ENCODE data around the gene ANO4. TPM values are rescaled to one million over a fixed set of nuclear protein-coding genes. Genes with fewer than 3 reads are reported as not detected.
"Not testable (repeated sequence)": the region's sequence is repeated elsewhere in the genome, so short reads cannot be mapped to it uniquely, and the experiment has no call there.

The ANO4 gene
- total RNA-seq, 1 experiment from 2014 or later: 7.0 TPM

DNA sequence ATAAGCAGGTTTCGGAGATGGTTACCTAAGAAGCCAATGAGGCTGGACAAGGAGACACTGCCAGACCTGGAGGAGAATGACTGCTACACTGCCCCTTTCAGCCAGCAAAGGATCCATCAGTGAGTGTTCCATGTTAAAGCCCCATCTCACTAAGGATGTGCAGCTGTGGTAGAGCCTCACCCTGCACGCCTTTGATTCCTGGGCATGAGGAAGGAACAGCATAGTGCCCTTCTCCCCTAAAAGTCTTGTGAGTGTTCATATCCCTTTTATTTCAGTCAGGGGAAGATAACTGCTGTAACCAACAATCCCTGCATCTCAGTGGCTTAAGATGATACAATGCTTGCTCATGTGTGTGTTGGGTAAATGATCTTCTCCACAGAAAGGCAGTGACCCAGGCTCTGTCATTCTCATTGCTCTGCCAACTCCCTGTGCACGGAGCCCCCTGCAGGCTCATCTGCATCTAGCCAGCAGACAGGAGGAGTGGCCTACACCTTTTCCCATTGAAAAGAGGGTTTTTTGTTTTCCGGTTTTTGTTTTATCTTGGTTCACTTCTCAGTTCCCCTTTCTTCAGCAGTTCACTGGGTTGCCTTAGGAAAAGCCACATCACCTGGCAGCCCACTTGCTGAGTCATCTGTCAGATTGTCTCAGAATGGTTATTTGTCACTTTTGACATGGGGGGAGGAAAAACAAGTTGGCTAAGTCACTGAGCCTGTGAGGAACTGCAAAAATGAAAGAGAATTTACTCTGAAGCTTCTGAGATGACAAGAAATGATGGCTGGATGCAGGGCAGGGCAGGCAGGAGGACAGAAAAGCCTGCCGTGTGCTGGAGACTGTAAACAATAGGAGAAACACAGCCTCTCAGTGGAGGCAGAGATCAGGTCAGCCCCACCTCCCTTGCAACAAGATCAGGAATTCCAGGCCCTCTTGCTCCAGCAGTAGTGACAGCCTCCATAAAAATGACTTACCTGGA lies 193.3 kb downstream of the ANO4 start:
- Histone ChIP-seq H3K27me3 (no peaks in the 10 kb centered on the region), H3K4me3 (no peak overlapping the region), H3K9me3 (no peaks in the 10 kb centered on the region), H3K36me3 (no peaks in the 10 kb centered on the region)
- DNase-seq: peak; percentile 62

- DNase-seq, H3K9me3 ChIP-seq, H3K4me3 ChIP-seq: not testable (repeated sequence)
Measured at GRCh38 chr12:100989509-100989908, 194.9 kb downstream of the ANO4 start.

DNA sequence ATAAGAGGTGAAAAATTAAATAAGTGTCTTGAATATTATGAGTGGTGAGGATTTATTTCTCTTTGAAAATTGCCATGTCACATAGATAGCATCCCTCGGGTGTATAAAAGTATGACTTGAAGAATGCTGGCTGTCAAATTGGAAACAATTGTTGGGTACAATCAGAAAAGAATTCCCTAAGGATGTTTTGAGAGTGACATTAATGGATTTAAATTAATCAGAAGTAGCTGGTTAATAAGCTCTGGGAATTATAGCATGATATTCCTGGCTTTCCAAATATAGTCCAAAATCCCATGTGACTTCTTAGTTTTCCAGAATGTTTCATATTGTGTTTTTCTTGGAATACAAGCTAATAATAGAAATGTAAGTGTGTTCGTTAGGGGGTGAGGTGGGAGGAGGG lies 196.5 kb downstream of the ANO4 start:
- H3K4me3 ChIP-seq: no peak overlapping the region
- DNase-seq: no peak
- no peaks in the 10 kb centered on the region for H3K36me3 ChIP-seq
- H3K27me3 ChIP-seq: no peaks in the 10 kb centered on the region
- H3K9me3 ChIP-seq: no peaks in the 10 kb centered on the region

More at GRCh38 chr12:100989509-100989908, 194.9 kb downstream of the ANO4 start:
- H3K27me3 ChIP-seq, H3K36me3 ChIP-seq: not testable (repeated sequence)

GRCh38 chr12:100992194-100992593 lies 197.6 kb downstream of the ANO4 start:
- no peak for DNase-seq
- H3K4me3 ChIP-seq: no peak overlapping the region
- no peaks in the 10 kb centered on the region for H3K9me3 ChIP-seq
- H3K27me3 ChIP-seq: no peaks in the 10 kb centered on the region
- no peaks in the 10 kb centered on the region for H3K36me3 ChIP-seq

- no peak for DNase-seq
- H3K9me3 ChIP-seq: no peaks in the 10 kb centered on the region
- H3K27me3 ChIP-seq: no peaks in the 10 kb centered on the region
- H3K36me3 ChIP-seq: no peaks in the 10 kb centered on the region
- H3K4me3 ChIP-seq: no peak overlapping the region
Measured at GRCh38 chr12:100993916-100994450, 199.4 kb downstream of the ANO4 start.

GRCh38 chr12:100995201-100995600 lies 200.6 kb downstream of the ANO4 start:
- H3K36me3 ChIP-seq: no peaks in the 10 kb centered on the region
- H3K27me3 ChIP-seq: no peaks in the 10 kb centered on the region; the same call in 1 of the 2 replicates
- H3K4me3 ChIP-seq: no peak overlapping the region
- DNase-seq: peak; percentile 13
- H3K9me3 ChIP-seq: no peaks in the 10 kb centered on the region

GRCh38 chr12:100995771-100996170 lies 201.2 kb downstream of the ANO4 start:
- no peak for DNase-seq
- Histone ChIP-seq H3K9me3 (no peaks in the 10 kb centered on the region), H3K36me3 (no peaks in the 10 kb centered on the region), H3K4me3 (no peak overlapping the region), H3K27me3 (no peaks in the 10 kb centered on the region; the same call in 1 of the 2 replicates)

- no peaks in the 10 kb centered on the region for H3K36me3 ChIP-seq
- H3K4me3 ChIP-seq: no peak overlapping the region
- H3K27me3 ChIP-seq: no peaks in the 10 kb centered on the region; the same call in 1 of the 2 replicates
- H3K9me3 ChIP-seq: no peaks in the 10 kb centered on the region
- no peak for DNase-seq
Measured at GRCh38 chr12:101001669-101002068, 207.1 kb downstream of the ANO4 start.

GRCh38 chr12:101002696-101003419 lies 208.3 kb downstream of the ANO4 start:
- DNase-seq: no peak
- Histone ChIP-seq H3K9me3 (no peaks in the 10 kb centered on the region), H3K4me3 (no peak overlapping the region), H3K36me3 (no peaks in the 10 kb centered on the region), H3K27me3 (no peaks in the 10 kb centered on the region; the same call in 1 of the 2 replicates)

- no peak for DNase-seq
- H3K36me3 ChIP-seq: no peaks in the 10 kb centered on the region
- no peak overlapping the region for H3K4me3 ChIP-seq
- no peaks in the 10 kb centered on the region; the same call in 1 of the 2 replicates for H3K27me3 ChIP-seq
- H3K9me3 ChIP-seq: peaks cover 2% of the 10 kb centered on the region
Measured at GRCh38 chr12:101004898-101005297, 210.3 kb downstream of the ANO4 start.

DNA sequence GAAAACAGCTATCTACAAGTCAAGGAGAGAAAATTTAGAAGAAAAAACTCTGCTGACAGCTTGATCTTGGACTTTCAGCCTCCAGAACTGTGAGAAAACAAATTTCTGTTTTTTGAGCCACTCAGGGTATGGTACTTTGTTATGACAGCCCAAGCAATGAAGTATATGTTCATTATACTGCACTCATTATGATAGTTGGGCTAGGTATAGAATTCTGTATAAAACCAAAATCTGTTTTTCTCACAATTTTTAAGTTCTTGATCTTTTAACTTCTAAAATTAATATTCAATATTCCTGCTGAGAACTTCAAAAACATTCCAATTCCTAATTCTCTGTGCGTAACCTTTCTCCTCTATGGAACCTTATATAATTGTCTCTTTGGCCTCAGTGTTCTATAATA lies 214.7 kb downstream of the ANO4 start:
- H3K9me3 ChIP-seq: peaks cover 2% of the 10 kb centered on the region
- no peak for DNase-seq
- H3K27me3 ChIP-seq: no peaks in the 10 kb centered on the region
- no peak overlapping the region for H3K4me3 ChIP-seq
- no peaks in the 10 kb centered on the region for H3K36me3 ChIP-seq

GRCh38 chr12:101010896-101011295 lies 216.3 kb downstream of the ANO4 start:
- peak; percentile 23 for DNase-seq
- Histone ChIP-seq H3K4me3 (no peak overlapping the region), H3K36me3 (no peaks in the 10 kb centered on the region), H3K27me3 (no peaks in the 10 kb centered on the region), H3K9me3 (peaks cover 2% of the 10 kb centered on the region)

GRCh38 chr12:101013993-101014392 lies 219.4 kb downstream of the ANO4 start:
- peaks cover 2% of the 10 kb centered on the region for H3K9me3 ChIP-seq
- H3K36me3 ChIP-seq: no peaks in the 10 kb centered on the region
- no peak for DNase-seq
- H3K27me3 ChIP-seq: no peaks in the 10 kb centered on the region
- H3K4me3 ChIP-seq: no peak overlapping the region

DNA sequence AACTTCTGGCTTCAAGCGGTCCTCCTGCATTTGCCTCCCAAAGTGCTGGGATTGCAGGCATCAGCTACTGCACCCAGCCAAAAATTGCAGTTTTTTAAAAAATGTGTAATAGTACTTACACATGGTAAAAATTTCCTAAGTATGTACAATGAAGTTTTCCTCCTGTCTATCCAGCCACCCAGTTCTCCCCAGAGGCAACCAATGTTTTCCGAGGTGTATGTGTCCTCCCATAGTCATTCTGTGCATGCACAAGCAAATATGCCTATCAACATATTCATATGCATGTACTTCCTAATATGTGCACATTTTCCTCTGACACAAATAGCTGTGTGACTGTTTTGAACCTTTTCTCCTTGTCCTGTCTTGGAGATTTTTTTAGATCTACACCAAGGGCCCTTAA lies 220.5 kb downstream of the ANO4 start:
- Histone ChIP-seq H3K27me3 (no peaks in the 10 kb centered on the region), H3K9me3 (peaks cover 2% of the 10 kb centered on the region), H3K36me3 (no peaks in the 10 kb centered on the region), H3K4me3 (no peak overlapping the region)
- DNase-seq: no peak

GRCh38 chr12:101018540-101018939 lies 224.0 kb downstream of the ANO4 start:
- DNase-seq: peak; percentile 52
- no peaks in the 10 kb centered on the region for H3K36me3 ChIP-seq
- no peak overlapping the region for H3K4me3 ChIP-seq
- peaks cover 10% of the 10 kb centered on the region; the same call in 1 of the 2 replicates for H3K9me3 ChIP-seq
- H3K27me3 ChIP-seq: no peaks in the 10 kb centered on the region

DNA sequence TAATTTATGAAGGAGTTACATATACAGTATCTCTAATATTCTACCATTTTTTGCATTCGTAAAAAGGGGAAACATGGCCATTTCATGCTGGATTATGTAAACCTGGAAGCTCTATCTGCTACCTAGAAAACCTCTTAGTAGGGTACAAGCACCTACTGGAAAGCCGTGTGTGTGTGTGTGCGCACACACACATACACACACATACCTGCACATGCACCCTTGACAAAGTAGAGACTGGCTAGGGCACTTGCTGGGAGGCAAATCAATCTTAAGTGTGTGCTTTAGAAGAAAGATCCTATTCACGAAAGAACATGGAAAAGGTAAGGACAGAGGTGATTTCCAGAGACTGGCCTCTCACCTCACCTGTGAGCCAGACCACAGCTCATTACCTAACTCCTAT lies 224.6 kb downstream of the ANO4 start:
- Histone ChIP-seq H3K36me3 (no peaks in the 10 kb centered on the region), H3K27me3 (no peaks in the 10 kb centered on the region), H3K4me3 (no peak overlapping the region), H3K9me3 (peaks cover 10% of the 10 kb centered on the region; the same call in 1 of the 2 replicates)
- DNase-seq: no peak

DNA sequence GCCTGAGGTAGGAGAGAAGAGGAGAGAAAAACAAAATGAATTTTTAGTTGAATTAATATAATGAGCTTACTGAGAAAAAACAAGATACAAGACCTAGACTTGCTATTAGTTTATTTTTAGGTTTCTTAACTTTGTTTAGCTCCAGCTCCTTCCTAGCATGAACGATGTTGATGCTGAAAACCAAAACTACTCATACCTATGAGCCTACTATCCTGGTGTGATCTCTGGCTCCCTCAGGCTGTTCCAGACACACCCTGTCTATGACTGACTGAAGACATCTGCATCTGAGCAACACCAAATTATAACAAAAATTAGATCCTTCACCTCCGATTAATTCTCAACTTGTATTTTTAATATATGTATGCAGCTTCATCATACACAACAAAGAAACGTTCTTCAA lies 225.1 kb downstream of the ANO4 start:
- no peak for DNase-seq
- Histone ChIP-seq H3K36me3 (no peaks in the 10 kb centered on the region), H3K4me3 (no peak overlapping the region), H3K9me3 (peaks cover 10% of the 10 kb centered on the region; the same call in 1 of the 2 replicates), H3K27me3 (no peaks in the 10 kb centered on the region)
